Liver (tissue), 5 donors: ENCODE data around the gene MBLAC1. TPM values are rescaled to one million over a fixed set of nuclear protein-coding genes. Genes with fewer than 3 reads are reported as not detected.

Source experiments
- polyA plus RNA-seq, 2 donors: library from polyadenylated mRNA; stranded (reverse) in 1 of 2; unstranded in 1 of 2; fragments of 200-250 nt in 1 of 2; fragments of >200 nt in 1 of 2; fragmentation: Nextera tagmentation in 1 of 2; extraction: Ambion mirVana in 1 of 2; gene quantifications; one replicate each; pipeline versions ENCODE4 v1.2.1 to v1.2.3, GENCODE V29; 2013 to 2015
- small RNA-seq: library from RNA; depleted of rRNA; stranded (forward); fragments of <200 nt; gene quantifications from one replicate; pipeline ENCODE3, GENCODE V24; 2014
- total RNA-seq, 2 donors: library from RNA; depleted of rRNA; stranded (reverse); fragments of >200 nt; gene quantifications; one replicate each; pipeline ENCODE4 v1.2.3, GENCODE V29; 2014
- donor health status: healthy.
- donor health status: healthy.
- donor health status: healthy.

Gene MBLAC1
- total and polyA plus RNA-seq, 4 donors: 1.0 to 1.4 (median 1.3) TPM

Small RNA genes within 50 kb of the gene (small RNA-seq; reads per million reads assigned to genes)
- gene MIR106B: 97.8 reads per million, percentile 98 among the genes with 10 or more reads in this experiment
- 920 reads per million, percentile 99 among the genes with 10 or more reads in this experiment for gene MIR25
- gene MIR93: 299 reads per million, percentile 98 among the genes with 10 or more reads in this experiment

Other genes with a start within 250 kb of the MBLAC1 start
- gene OR2AE1, start 249.9 kb upstream of the MBLAC1 start, total RNA-seq: under 1 TPM in 1 of 2 donors, not detected in 1; 0.25 TPM
- not detected for gene OR2AE1, start 249.9 kb upstream of the MBLAC1 start, polyA plus RNA-seq
- 10 to 100 TPM; 16.2 to 23.0 TPM for gene TRIM4, start 207.4 kb upstream of the MBLAC1 start, total RNA-seq
- gene TRIM4, start 207.4 kb upstream of the MBLAC1 start, polyA plus RNA-seq: 10 to 100 TPM; 11.9 to 13.1 TPM
- under 1 TPM; 0.08 to 0.09 TPM for gene GJC3, start 197.3 kb upstream of the MBLAC1 start, total RNA-seq
- 1 to 10 TPM in 1 of 2 donors, under 1 TPM in 1; 0.20 to 1.3 TPM for gene GJC3, start 197.3 kb upstream of the MBLAC1 start, polyA plus RNA-seq
- 100 to 1,000 TPM in 1 of 2 donors, 10 to 100 TPM in 1; 99.5 to 952 TPM for gene AZGP1, start 150.9 kb upstream of the MBLAC1 start, total RNA-seq
- 1,000 to 10,000 TPM; 1,348 to 2,721 TPM for gene AZGP1, start 150.9 kb upstream of the MBLAC1 start, polyA plus RNA-seq
- gene ZKSCAN1, start 111.4 kb upstream of the MBLAC1 start, total RNA-seq: 100 to 1,000 TPM in 1 of 2 donors, 10 to 100 TPM in 1; 20.5 to 117 TPM
- 10 to 100 TPM; 11.8 to 39.7 TPM for gene ZKSCAN1, start 111.4 kb upstream of the MBLAC1 start, polyA plus RNA-seq
- 1 to 10 TPM; 8.5 to 8.6 TPM for gene ZSCAN21, start 77.2 kb upstream of the MBLAC1 start, total RNA-seq
- gene ZSCAN21, start 77.2 kb upstream of the MBLAC1 start, polyA plus RNA-seq: 1 to 10 TPM; 4.6 to 5.3 TPM
- gene ZNF3, start 45.2 kb upstream of the MBLAC1 start, total RNA-seq: 10 to 100 TPM; 14.0 to 18.2 TPM
- 10 to 100 TPM; 10.2 to 10.4 TPM for gene ZNF3, start 45.2 kb upstream of the MBLAC1 start, polyA plus RNA-seq
- gene COPS6, start 38.0 kb upstream of the MBLAC1 start, total RNA-seq: 10 to 100 TPM; 28.7 to 30.8 TPM
- gene COPS6, start 38.0 kb upstream of the MBLAC1 start, polyA plus RNA-seq: 10 to 100 TPM; 62.7 to 63.2 TPM
- 100 to 1,000 TPM in 1 of 2 donors, 10 to 100 TPM in 1; 20.6 to 143 TPM for gene MCM7, start 25.6 kb upstream of the MBLAC1 start, total RNA-seq
- 10 to 100 TPM; 12.6 to 14.6 TPM for gene MCM7, start 25.6 kb upstream of the MBLAC1 start, polyA plus RNA-seq
- gene AP4M1, start 25.3 kb upstream of the MBLAC1 start, total RNA-seq: 1 to 10 TPM; 4.6 to 5.5 TPM
- gene AP4M1, start 25.3 kb upstream of the MBLAC1 start, polyA plus RNA-seq: 1 to 10 TPM; 3.3 to 4.9 TPM
- gene TAF6, start 7.6 kb upstream of the MBLAC1 start, total RNA-seq: 10 to 100 TPM; 16.1 to 17.9 TPM
- gene TAF6, start 7.6 kb upstream of the MBLAC1 start, polyA plus RNA-seq: 10 to 100 TPM in 1 of 2 donors, 1 to 10 TPM in 1; 8.9 to 16.3 TPM
- gene CNPY4, start 7.3 kb upstream of the MBLAC1 start, total RNA-seq: 10 to 100 TPM in 1 of 2 donors, 1 to 10 TPM in 1; 3.7 to 11.9 TPM
- gene CNPY4, start 7.3 kb upstream of the MBLAC1 start, polyA plus RNA-seq: 1 to 10 TPM; 1.9 to 3.8 TPM
- gene LAMTOR4, start 22.0 kb downstream of the MBLAC1 start, total RNA-seq: 10 to 100 TPM; 28.4 to 39.8 TPM
- gene LAMTOR4, start 22.0 kb downstream of the MBLAC1 start, polyA plus RNA-seq: 100 to 1,000 TPM in 1 of 2 donors, 10 to 100 TPM in 1; 75.5 to 112 TPM
- gene TRAPPC14, start 31.8 kb downstream of the MBLAC1 start, total RNA-seq: 1 to 10 TPM; 3.5 to 6.9 TPM
- gene TRAPPC14, start 31.8 kb downstream of the MBLAC1 start, polyA plus RNA-seq: 1 to 10 TPM; 2.8 to 9.7 TPM
- under 1 TPM; 0.17 to 0.28 TPM for gene GAL3ST4, start 41.6 kb downstream of the MBLAC1 start, total RNA-seq
- under 1 TPM; 0.18 to 0.57 TPM for gene GAL3ST4, start 41.6 kb downstream of the MBLAC1 start, polyA plus RNA-seq
- gene GPC2, start 50.4 kb downstream of the MBLAC1 start, total RNA-seq: under 1 TPM; 0.33 to 0.79 TPM
- under 1 TPM in 1 of 2 donors, not detected in 1; 0.14 TPM for gene GPC2, start 50.4 kb downstream of the MBLAC1 start, polyA plus RNA-seq
- gene STAG3, start 51.0 kb downstream of the MBLAC1 start, total RNA-seq: 1 to 10 TPM in 1 of 2 donors, under 1 TPM in 1; 0.28 to 1.1 TPM
- gene STAG3, start 51.0 kb downstream of the MBLAC1 start, polyA plus RNA-seq: 1 to 10 TPM; 5.4 to 7.0 TPM
- gene PVRIG, start 93.0 kb downstream of the MBLAC1 start, total RNA-seq: under 1 TPM; 0.37 to 0.59 TPM
- gene PVRIG, start 93.0 kb downstream of the MBLAC1 start, polyA plus RNA-seq: under 1 TPM; 0.58 to 0.81 TPM
- not detected for gene SPDYE3, start 180.7 kb downstream of the MBLAC1 start, total RNA-seq
- 1 to 10 TPM in 1 of 2 donors, under 1 TPM in 1; 0.07 to 1.7 TPM for gene SPDYE3, start 180.7 kb downstream of the MBLAC1 start, polyA plus RNA-seq
- gene PILRB, start 231.2 kb downstream of the MBLAC1 start, total RNA-seq: 10 to 100 TPM in 1 of 2 donors, 1 to 10 TPM in 1; 6.0 to 50.8 TPM
- 10 to 100 TPM; 12.2 to 16.5 TPM for gene PILRB, start 231.2 kb downstream of the MBLAC1 start, polyA plus RNA-seq
- 1 to 10 TPM; 2.8 to 3.5 TPM for gene PILRA, start 246.5 kb downstream of the MBLAC1 start, total RNA-seq
- gene PILRA, start 246.5 kb downstream of the MBLAC1 start, polyA plus RNA-seq: 1 to 10 TPM; 1.5 to 3.5 TPM